ENCODE data around the gene IL22RA2. TPM values are rescaled to one million over a fixed set of nuclear protein-coding genes. Genes with fewer than 3 reads are reported as not detected.

IL22RA2 gene
- total RNA-seq, 1 donor from 2014 or later, result not detected

DNA sequence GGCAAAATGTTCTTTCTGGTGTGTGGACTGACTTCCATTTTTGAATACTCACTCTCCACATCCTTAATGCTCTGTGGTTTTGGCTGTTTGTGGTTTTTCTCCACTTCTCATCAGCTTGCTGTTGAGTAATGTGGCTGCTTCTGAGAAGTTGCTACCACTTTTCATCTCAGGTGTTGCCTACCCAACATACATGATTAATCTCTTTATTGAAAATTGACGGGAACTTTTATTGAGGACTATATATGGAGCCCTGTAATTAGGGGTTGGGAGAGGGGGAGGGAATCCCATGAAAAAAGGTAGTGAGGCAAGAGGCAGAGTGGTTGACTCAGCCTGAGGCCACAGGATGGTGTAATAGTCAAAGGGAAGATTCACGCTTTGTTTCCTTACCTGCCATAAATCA, 17.6 kb downstream of the IL22RA2 start:
- Histone ChIP-seq H3K27me3 (ENCODE audit: control insufficient read depth, insufficient read depth, low read length) (no peaks in the 10 kb centered on the region), H3K36me3 (ENCODE audit: control insufficient read depth, insufficient read depth, low read length) (no peaks in the 10 kb centered on the region), H3K4me3 (ENCODE audit: low read depth, low read length) (no peak overlapping the region)
- peak; percentile 47 for FAIRE-seq
- TF ChIP-seq, protein P1, sequence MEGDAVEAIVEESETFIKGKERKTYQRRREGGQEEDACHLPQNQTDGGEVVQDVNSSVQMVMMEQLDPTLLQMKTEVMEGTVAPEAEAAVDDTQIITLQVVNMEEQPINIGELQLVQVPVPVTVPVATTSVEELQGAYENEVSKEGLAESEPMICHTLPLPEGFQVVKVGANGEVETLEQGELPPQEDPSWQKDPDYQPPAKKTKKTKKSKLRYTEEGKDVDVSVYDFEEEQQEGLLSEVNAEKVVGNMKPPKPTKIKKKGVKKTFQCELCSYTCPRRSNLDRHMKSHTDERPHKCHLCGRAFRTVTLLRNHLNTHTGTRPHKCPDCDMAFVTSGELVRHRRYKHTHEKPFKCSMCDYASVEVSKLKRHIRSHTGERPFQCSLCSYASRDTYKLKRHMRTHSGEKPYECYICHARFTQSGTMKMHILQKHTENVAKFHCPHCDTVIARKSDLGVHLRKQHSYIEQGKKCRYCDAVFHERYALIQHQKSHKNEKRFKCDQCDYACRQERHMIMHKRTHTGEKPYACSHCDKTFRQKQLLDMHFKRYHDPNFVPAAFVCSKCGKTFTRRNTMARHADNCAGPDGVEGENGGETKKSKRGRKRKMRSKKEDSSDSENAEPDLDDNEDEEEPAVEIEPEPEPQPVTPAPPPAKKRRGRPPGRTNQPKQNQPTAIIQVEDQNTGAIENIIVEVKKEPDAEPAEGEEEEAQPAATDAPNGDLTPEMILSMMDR (IDR thresholded peaks at IDR 0.05; ENCODE audit: insufficient read depth, low read length, severe bottlenecking), result no peak
- DNase-seq (ENCODE audit: low read depth), result peak; percentile 80

DNA sequence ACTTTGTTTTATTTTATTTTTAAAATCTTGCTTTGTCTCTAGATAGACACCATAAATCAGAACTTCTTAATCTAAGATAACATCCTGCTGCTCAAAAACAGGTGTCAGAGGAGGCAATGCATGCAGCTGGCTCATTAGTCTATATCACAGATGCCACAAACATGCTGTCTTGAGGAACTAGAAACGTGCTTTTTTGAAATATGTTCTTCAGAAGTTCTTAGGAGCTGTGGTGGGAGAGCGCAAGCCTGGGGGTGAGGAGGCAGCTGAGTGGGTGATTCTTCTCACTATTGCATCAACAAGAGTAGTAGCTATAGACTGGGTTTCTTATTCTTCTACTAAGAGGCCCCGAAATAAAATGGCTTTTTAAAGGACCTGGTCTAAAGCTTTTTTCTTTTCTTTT, 23.4 kb downstream of the IL22RA2 start:
- no peaks in the 10 kb centered on the region for H3K36me3 ChIP-seq (ENCODE audit: control insufficient read depth, insufficient read depth, low read length)
- FAIRE-seq, result no peak
- TF ChIP-seq, protein P1 (IDR thresholded peaks at IDR 0.05; ENCODE audit: insufficient read depth, low read length, severe bottlenecking), result no peak
- DNase-seq (ENCODE audit: low read depth), result no peak
- H3K4me3 ChIP-seq (ENCODE audit: low read depth, low read length), result no peak overlapping the region
- H3K27me3 ChIP-seq (ENCODE audit: control insufficient read depth, insufficient read depth, low read length), result no peaks in the 10 kb centered on the region

DNA sequence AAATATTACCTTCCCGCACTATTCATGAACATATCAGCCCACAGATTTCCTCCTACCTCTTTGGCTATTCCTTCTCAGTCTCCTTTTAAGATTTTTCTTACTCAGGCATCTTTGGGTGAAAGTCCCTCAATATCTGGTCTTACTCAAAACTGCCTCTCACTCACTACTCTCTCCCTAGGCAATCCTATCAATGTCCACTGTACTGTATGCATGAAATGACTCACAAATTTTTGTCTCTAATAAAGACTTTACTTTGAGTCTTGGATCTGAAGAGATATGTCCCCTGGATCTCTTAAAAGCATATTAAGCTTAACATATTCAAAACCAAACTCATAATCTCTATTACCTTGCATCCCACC, 24.4 kb downstream of the IL22RA2 start:
- no peaks in the 10 kb centered on the region for H3K27me3 ChIP-seq (ENCODE audit: control insufficient read depth, insufficient read depth, low read length)
- DNase-seq (ENCODE audit: low read depth), result no peak

DNA sequence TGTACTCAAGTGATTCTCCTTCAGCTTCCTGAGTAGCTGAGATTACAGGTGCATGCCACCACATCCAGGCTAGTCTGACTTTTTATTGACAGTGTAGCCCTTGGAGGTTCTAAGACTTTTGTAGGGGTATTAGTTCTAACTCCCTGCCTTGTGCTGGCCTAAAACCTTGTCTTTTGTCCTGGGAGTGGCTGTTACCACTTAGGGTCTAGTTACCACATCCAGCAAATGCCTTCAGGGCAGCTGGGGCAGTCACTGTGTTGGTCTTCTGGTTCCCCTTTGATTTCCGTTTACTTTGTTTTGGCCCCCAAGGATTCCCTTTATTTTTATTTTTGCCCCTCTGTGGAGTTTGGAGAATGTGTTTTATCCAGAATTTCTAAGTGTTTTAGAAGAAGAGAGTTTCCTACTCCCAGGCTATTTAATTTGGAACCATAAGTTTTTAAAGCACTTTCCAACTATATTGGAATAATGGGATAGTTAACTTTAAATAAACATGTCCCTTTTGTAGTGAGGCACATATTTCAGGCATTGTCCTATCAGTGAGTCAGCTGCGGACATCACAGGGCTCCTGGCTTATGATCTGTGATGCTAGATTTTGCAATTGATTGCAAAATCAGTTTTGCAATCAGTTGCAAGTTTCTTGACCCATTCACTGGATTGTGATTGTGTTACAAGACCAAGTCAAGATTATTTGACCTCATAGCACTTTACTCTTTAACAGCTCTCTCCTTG, 25.0 kb downstream of the IL22RA2 start:
- TF ChIP-seq, protein P1 (IDR thresholded peaks at IDR 0.05; ENCODE audit: insufficient read depth, low read length, severe bottlenecking), result no peak
- Histone ChIP-seq H3K4me3 (ENCODE audit: low read depth, low read length) (no peak overlapping the region), H3K36me3 (ENCODE audit: control insufficient read depth, insufficient read depth, low read length) (no peaks in the 10 kb centered on the region), H3K27me3 (ENCODE audit: control insufficient read depth, insufficient read depth, low read length) (no peaks in the 10 kb centered on the region)
- DNase-seq (ENCODE audit: low read depth) (peak; percentile 84), FAIRE-seq (peak; percentile 50)

More for the DNA sequence above, 24.4 kb downstream of the IL22RA2 start:
- no peaks in the 10 kb centered on the region for H3K36me3 ChIP-seq (ENCODE audit: control insufficient read depth, insufficient read depth, low read length)
- no peak overlapping the region for H3K4me3 ChIP-seq (ENCODE audit: low read depth, low read length)
- TF ChIP-seq, protein P1 (IDR thresholded peaks at IDR 0.05; ENCODE audit: insufficient read depth, low read length, severe bottlenecking), result no peak
- no peak for FAIRE-seq

DNA sequence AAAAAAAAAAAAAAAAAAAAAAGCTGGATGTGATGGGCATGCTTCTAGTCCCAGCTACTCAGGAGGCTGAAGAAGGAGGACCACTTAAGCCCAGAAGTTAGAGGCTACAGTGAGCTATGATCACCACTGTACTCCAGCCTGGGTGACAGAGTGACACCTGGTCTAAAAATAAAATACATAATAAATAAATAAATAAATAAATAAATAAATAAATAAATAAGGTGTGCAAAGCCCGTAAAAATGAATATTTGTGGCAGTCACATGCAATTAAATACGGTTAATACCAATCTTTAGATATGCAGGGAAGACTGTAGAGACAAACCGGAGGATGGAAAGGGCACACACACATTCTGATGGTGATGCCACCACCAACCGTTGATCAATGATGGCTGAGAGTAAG, 26.2 kb downstream of the IL22RA2 start:
- no peaks in the 10 kb centered on the region for H3K36me3 ChIP-seq (ENCODE audit: control insufficient read depth, insufficient read depth, low read length)
- no peak for FAIRE-seq
- DNase-seq (ENCODE audit: low read depth), result no peak
- TF ChIP-seq, protein P1 (IDR thresholded peaks at IDR 0.05; ENCODE audit: insufficient read depth, low read length, severe bottlenecking), result no peak
- no peaks in the 10 kb centered on the region for H3K27me3 ChIP-seq (ENCODE audit: control insufficient read depth, insufficient read depth, low read length)
- no peak overlapping the region for H3K4me3 ChIP-seq (ENCODE audit: low read depth, low read length)

DNA sequence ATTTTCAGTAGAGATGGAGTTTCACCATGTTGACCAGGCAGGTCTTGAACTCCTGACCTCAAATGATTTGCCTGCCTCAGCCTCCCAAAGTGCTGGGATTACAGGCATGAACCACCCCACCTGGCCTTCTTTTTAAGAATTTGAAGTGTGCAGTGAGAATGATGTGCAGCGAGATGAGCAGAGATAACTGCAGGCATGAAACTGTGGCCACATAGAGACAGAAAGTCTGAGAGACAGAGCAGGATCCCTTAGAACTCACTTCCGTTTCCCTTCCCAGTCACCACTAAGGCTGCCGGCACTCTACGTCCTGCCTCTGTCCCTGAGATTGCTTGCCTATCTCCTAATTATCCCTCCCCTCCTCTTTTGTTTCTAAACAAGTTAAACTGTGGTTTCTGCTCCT, 27.2 kb downstream of the IL22RA2 start:
- no peaks in the 10 kb centered on the region for H3K36me3 ChIP-seq (ENCODE audit: control insufficient read depth, insufficient read depth, low read length)
- FAIRE-seq, result no peak

More for the DNA sequence above, 27.2 kb downstream of the IL22RA2 start:
- TF ChIP-seq, protein P1 (IDR thresholded peaks at IDR 0.05; ENCODE audit: insufficient read depth, low read length, severe bottlenecking), result no peak
- Histone ChIP-seq H3K4me3 (ENCODE audit: low read depth, low read length) (no peak overlapping the region), H3K27me3 (ENCODE audit: control insufficient read depth, insufficient read depth, low read length) (no peaks in the 10 kb centered on the region)
- no peak for DNase-seq (ENCODE audit: low read depth)
